OCI-LY1 (cell line): ENCODE results near the gene ANO6.

Experiments used
- CTCF ChIP-seq: fragments of 200-600 bp; sonication (generic), shearing (Covaris generic); IDR thresholded peaks from 2 replicates; pipeline ENCODE4 v1.5.1; 2017; ENCODE audit warnings: mild to moderate bottlenecking, antibody characterized with exemption, low read length, moderate library complexity, mixed read lengths
- EZH2 ChIP-seq: fragments of 200-600 bp; sonication (generic), shearing (Covaris generic); IDR thresholded peaks from 2 replicates; pipeline ENCODE4 v1.8.0; 2017; ENCODE audit warnings: borderline replicate concordance, mixed run types, mild to moderate bottlenecking, antibody characterized with exemption, low read length, moderate library complexity, mixed read lengths

- no peak for TF ChIP-seq CTCF
- TF ChIP-seq EZH2 = no peak
These were observed 148.0 kb downstream of the ANO6 start for GRCh38 chr12:45363903-45364302.
